COR-L47 (cell line): ENCODE results near the gene OR52W1.

Experiments
- DNase-seq: peaks from one replicate; lab custom pipeline; 2025; lab: John Stamatoyannopoulos, UW

The OR52W1 gene, protein sequence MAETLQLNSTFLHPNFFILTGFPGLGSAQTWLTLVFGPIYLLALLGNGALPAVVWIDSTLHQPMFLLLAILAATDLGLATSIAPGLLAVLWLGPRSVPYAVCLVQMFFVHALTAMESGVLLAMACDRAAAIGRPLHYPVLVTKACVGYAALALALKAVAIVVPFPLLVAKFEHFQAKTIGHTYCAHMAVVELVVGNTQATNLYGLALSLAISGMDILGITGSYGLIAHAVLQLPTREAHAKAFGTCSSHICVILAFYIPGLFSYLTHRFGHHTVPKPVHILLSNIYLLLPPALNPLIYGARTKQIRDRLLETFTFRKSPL

GRCh38 chr11:6199174-6199810, at the start of gene OR52W1:
OR52W1 (plus strand) TSS chr11:6199224; CDS start chr11:6199224, 0 bp downstream.
- no peak for DNase-seq

DNA sequence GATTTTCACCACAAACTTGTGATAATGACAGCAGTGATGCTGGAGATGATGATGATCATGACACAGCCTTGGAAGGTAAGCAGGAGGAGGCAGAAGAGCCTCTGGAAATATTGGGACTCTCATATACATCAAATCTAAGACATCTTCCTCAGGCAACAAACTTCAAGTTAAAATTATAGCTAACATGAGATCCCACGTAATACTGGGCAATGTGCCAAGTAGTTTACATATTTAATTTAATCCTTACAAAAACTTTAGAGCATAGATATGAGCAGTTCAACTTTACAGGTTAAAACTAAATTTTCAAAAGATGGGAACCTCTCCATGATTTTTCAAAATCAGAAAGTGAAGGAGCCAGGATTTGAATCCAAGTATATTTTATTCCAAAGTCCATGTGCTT, 47.9 kb upstream of the OR52W1 start:
- DNase-seq = no peak

DNA sequence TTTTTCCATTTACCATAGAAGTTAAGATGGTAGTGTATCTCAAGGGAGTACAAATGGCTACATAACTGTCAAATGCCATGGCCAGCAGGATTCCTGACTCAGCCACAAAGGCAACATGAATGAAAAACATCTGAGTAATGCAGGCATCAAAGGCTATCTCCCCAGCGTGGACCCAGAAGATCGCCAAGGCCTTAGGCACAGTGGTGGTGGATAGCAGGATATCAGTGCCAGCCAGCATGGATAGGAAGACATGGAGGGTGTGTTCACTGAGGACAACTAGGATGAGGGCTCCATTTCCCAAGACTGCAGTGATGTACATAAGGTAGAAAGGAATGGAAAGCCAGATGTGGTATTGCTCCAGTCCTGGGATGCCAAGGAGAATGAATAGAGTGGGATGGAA, 46.9 kb upstream of the OR52W1 start:
- DNase-seq = no peak

DNA sequence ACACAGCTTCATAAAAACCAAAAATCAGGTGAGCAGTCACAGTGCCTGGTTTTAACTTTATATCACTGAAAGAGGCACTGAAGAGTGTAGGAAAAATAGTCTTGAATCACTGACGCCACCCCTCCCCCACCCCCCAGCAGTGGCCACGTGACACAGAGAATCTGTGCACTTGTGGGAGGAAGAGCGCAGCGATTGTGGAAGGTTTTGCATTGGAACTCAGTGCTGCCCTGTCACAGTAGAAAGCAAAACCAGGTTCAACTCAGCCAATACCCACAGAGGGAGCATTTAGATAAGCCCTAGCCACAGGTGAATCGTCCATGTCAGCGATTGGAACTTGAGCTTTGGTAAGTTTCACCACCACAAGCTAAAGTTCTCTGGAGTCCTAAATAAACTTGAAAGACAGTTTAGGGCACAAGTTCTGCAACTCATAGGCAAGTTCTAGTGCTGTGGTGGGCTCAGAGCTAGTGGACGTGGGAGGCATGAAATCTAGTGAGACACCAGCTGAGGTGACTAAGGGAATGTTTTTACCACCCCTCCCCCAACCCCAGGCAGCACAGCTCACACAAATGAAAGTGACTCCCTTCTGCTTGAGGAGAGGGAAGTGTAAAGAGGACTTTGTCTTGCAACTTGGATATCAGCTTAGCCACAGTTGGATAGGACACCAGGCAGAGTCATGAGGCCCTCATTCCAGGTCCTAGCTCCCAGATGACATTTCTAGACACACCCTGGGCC, 42.2 kb upstream of the OR52W1 start:
- DNase-seq = no peak

- no peak for DNase-seq
Measured at GRCh38 chr11:6170226-6170625, 28.8 kb upstream of the OR52W1 start, which contains the start of gene OR52B2. OR52B2 (minus strand) TSS chr11:6170326; CDS start chr11:6170326, 0 bp downstream.

DNA sequence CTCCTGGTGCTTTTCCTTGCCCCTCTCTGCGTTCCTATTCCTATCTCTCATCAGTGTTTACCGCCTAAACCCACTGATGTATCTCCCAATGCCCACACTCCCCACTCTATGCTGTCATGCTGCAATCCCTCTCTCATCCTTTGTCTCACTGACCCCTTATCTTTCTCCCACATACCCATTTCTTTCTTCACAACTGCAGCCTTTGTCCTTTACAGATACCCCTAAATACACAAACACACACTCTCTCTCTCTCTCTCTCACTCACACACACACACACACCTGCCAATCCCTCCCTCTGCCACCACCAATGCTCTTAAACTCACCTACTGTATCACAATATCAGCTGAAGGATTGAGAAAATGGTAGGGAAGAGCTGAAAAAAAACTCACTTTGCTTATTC, 23.6 kb upstream of the OR52W1 start:
- no peak for DNase-seq

GRCh38 chr11:6191742-6192141, 7.3 kb upstream of the OR52W1 start:
- DNase-seq = no peak

DNA sequence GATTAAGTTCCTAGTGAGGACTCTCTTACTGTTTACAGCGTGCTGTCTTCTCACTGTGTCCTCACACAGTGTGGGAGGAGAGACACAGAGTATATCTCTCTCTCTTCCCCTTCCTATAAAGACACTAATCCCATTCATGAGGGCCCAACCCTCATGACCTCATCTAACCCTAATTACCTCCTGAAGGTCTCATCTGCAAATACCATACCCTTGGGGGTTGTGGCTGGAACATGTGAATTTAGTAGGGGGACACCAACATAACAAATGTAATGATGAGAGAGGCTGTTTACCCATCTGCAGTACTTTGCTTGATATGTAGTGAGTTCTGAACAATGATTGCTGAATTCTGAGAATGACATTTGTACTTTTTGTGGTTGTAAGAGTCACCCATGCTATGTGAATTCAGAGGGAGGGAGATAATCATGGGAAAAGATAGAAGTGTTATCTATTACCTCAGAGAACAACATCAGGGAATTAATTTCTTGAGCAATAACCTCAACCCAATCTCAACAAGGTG, 4.9 kb upstream of the OR52W1 start:
- DNase-seq = no peak

GRCh38 chr11:6196396-6196795, 2.6 kb upstream of the OR52W1 start:
- DNase-seq = no peak

DNA sequence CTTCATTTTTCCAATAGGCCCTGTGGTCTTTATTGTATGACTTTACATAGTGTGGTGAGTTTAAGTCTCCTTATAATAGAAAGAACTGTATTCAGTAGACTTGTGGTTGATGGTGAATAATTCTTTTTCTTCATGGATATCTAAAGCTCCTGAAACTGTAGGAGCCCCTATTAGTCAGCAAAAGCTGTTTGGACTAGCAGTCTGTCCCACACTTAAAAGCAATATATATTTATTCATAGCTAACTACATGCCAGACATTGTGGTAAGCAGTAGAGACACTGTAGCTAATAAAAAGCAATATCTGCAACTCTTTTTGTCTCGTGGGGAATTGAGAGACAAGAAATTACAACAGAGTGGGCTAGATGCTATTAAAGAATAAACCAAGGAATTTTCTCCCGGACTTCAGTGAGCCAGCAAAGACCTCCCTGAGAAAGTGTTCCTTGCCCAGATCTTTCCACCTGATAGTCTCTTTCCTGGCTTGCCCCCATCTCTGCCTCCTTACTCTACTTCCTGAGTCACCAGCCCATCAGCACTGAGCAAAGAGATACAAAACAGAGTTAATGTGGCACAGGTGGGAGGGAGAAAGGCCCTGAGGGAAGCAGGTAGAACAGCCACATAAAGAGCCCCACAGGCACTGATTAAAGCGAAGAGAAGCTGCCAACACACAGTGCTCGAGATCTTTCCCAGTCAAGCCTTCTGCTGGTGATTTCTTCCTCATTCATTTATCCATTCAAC, 1.4 kb upstream of the OR52W1 start:
- no peak for DNase-seq

DNA sequence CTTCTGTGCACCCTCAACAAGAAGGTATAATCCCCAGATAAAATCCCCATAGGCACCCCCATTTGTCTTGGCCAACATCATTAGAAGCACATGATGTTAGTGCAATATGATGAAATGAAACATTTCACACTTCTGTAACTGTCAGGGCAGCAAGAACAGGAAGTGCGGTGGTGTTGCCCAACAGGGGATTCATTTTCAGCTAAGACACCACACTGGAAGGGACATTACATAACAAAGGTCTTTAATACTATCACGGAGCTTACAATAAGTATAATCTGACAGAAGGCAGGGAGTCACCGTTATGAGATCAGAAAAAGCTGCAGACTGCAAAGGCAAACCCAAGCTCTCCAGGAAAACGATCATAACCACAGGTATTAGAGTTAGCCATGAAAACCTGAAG, 2.0 kb downstream of the OR52W1 start:
- DNase-seq = no peak

DNA sequence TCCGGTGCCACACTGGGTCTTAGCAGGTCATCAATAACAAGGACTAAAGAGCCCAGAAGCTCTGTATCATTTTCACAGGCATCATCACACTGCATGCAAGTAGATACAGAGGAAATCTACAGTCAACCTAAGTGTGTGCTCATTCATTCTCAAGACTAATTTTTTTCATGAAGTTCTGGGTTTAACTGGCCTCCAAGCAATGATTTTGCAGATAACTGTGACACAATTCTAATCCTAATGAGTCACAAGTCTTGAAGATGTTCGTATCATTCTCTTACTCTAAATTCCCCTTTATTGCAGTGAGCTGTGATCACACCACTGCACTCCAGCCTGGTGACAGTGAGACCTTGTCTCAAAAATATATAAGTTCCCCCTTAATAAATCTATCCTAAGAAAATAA, 2.5 kb downstream of the OR52W1 start:
- DNase-seq = no peak

GRCh38 chr11:6202041-6202440, 3.0 kb downstream of the OR52W1 start:
- DNase-seq = no peak

- DNase-seq = no peak
Measured at GRCh38 chr11:6203327-6203726, 4.3 kb downstream of the OR52W1 start.

- DNase-seq = no peak
Measured at GRCh38 chr11:6204706-6205105, 5.7 kb downstream of the OR52W1 start.

DNA sequence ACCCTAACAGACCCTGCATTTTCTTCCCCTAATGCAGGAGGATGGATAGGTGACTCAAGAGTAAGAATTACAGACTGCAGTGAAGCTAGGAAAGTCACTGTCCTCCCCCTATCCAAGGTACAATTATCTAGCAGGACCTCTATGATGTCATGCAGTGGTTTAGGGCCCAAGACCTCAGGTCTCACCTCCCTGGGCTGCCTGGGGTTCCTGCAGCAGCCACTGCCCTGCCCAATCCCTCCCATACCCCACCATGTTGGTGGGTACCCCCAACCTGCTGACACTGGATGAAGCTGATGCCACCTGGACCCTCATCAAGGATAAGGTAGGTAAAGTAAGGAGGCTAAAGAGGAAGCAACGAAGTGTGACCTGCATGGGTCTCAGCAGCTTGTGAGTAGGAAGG, 6.3 kb downstream of the OR52W1 start, which contains the start of gene C11orf42:
Gene C11orf42 (plus strand): TSS at position 192 of the 400 bp plus-strand sequence. CDS start 59 bp downstream, at position 251.
- no peak for DNase-seq

DNA sequence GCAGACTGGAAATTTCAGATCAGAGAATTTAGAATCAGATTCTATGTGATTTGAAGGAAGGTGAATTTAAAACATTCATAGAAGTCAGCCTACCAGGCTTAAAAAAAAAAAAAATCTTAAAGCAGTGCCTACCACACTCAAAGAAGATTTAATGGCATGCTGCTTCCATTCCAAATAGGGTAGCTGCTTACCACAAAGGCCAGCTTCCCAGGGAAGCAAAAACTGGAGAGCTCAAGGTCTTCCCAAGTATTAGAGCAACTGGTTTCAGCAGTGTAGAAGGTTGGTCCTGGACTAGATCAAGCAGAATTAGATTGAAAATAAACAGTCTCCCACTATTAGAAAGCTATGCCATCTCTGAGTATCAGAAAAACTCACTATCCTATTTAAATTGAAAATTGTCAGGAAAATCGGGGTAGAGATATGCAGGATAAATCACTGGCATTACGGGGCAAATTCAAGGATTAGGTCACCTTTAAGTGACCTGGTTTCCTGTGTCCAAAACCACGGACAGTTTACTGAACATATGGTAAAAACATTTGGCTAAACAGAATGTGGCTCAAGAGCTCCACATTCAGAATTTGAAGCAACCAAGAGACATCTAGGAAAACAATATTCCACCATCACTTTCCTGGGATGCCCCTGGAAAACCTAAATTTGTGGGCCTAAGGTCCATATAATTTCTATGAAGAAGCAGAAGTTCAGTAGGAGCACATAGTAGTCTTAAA, 7.6 kb downstream of the OR52W1 start:
- no peak for DNase-seq

DNA sequence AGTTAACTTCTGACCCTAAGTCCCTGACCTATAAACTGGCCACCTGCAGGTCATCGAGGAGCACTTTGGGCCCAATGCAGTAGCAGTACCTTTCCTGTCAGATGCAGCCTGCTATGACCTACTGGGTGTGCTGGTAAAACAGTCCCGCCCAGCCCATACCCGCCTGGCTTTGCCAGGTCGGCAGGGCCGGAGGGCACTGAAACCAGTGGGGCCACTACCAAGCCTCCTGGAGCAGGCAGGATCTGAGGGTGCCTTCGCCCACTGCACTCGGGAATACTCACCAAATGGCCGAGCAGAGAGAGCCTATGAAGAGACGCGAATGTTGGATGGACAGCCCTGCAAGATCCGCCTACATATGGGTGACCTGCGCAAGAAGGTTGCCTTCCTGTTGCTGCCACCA, 10.8 kb downstream of the OR52W1 start:
- no peak for DNase-seq

- DNase-seq = no peak
Measured at GRCh38 chr11:6210274-6210955, 11.4 kb downstream of the OR52W1 start.

DNA sequence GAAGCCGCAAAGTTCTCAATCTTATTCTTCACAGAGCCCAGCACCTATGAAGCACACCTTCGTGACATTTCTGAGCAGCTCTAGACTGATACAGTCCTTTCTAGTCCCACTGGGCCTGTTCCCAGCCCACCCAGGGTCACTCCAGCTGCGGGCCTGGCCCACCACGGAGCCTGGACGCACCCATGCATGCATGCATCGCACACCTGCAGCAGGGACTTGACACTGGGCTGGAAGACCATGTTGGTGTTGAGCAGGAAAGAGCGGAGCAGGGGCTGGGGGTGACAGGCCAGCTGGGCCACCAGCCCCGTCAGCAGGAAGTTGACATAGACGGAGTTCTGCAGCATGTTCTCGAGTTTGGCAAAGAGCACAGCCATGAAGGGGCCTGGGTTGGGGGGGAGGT, 15.5 kb downstream of the OR52W1 start:
- no peak for DNase-seq

DNA sequence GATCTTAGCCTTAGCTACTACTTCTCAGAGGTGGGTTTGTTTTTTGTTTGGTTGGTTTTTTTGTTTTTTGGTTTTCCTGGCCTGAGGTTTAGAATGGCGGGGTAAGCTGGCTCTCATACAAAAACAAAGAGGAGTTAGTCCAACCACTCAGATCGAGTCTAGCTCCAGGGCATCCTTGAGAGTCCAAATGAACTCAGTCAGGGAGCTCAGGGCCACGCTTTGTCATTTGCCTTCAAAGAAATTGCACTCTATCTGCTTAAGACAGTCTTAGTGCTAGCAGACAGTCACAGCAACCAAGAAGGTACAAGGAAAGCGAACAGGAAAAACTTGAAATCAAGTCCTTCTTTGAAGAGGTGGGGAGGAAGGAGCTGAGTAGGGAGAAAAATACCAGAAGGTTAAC, 17.5 kb downstream of the OR52W1 start:
- DNase-seq = no peak
